ENCODE measurements around the gene SYT14. TPM values are rescaled to one million over a fixed set of nuclear protein-coding genes. Genes with fewer than 3 reads are reported as not detected.

The SYT14 gene
- total and polyA plus RNA-seq, 2 of the 4 experiments (the other 2 are of a cell fraction), result 0.14 to 1.3 TPM

- Histone ChIP-seq H3K79me1 (ENCODE audit: low read depth in 1 of 2, low read length in 2 of 2) (no peaks in the 10 kb centered on the region), H3K9ac (ENCODE audit: low read depth, low read length) (no peak overlapping the region), H3K27me3 (ENCODE audit: control insufficient read depth, insufficient read depth, low read length) (no peaks in the 10 kb centered on the region), H3K23ac (ENCODE audit: low read depth, low read length) (no peak overlapping the region), H2BK15ac (ENCODE audit: low read depth, low read length) (no peak overlapping the region), H3K56ac (ENCODE audit: extremely low read depth, insufficient read depth, low read length) (no peak overlapping the region), H3K18ac (ENCODE audit: low read depth, low read length) (no peak overlapping the region), H2BK5ac (ENCODE audit: low read depth, low read length, poor library complexity, severe bottlenecking) (no peak overlapping the region), H3K4me3 (ENCODE audit: insufficient read depth, low read depth, low read length) (no peak overlapping the region), H3K9me1 (ENCODE audit: insufficient read depth, low read length) (no peaks in the 10 kb centered on the region), H3K4me1 (ENCODE audit: control insufficient read depth, insufficient read depth, low read length) (no peaks in the 10 kb centered on the region), H2AFZ (replicated peaks; ENCODE audit: low read length, poor library complexity) (no peak overlapping the region), H3K14ac (replicated peaks; ENCODE audit: low read depth, low read length) (no peak overlapping the region), H3K9me3 (ENCODE audit: control insufficient read depth, insufficient read depth, low read length) (no peaks in the 10 kb centered on the region), H3K27ac (ENCODE audit: insufficient read depth, low read length) (no peak overlapping the region), H4K8ac (ENCODE audit: low read depth in 2 of 2, low read length in 2 of 2) (no peak overlapping the region), H4K91ac (ENCODE audit: insufficient read depth, low read depth, low read length) (no peak overlapping the region), H2AK5ac (ENCODE audit: low read depth, low read length) (no peak overlapping the region), H2BK120ac (ENCODE audit: low read depth, low read length) (no peak overlapping the region), H2AK9ac (replicated peaks; ENCODE audit: low read depth, low read length, poor library complexity) (no peak overlapping the region), H3K36me3 (ENCODE audit: control insufficient read depth, insufficient read depth, low read length) (no peaks in the 10 kb centered on the region), H2BK20ac (ENCODE audit: low read depth, low read length) (no peak overlapping the region), H4K20me1 (ENCODE audit: insufficient read depth, low read length) (no peaks in the 10 kb centered on the region), H3K4me2 (ENCODE audit: low read depth, low read length) (no peak overlapping the region), H4K5ac (ENCODE audit: low read depth, low read length) (no peak overlapping the region), H3K4ac (ENCODE audit: low read depth, low read length) (no peak overlapping the region)
- WGBS, 2 experiments (ENCODE audit: extremely low coverage in 2 of 2, insufficient read length in 1 of 2), result no CpG with 5 or more reads among the region's 1 CpG
- dilution Hi-C loops (cut with HindIII; ENCODE audit: low sequenced_read_pairs, unreplicated experiment) (no loop called here), in situ Hi-C loops (cut with MboI; ENCODE audit: low sequenced_read_pairs) (no loop called here), intact Hi-C loops (cut with micrococcal nuclease) (no loop called here)
- no TSS peak for BruUV-seq (replicated peaks)
- ATAC-seq (ENCODE audit: low read depth), result no peak
- no peak for TF ChIP-seq MAFK (IDR thresholded peaks at IDR 0.05; ENCODE audit: low read depth, low read length)
- TF ChIP-seq USF2 (IDR thresholded peaks at IDR 0.05; ENCODE audit: low read depth, low read length), result no peak
- TF ChIP-seq ELK1 (IDR thresholded peaks at IDR 0.05; ENCODE audit: borderline replicate concordance, low read depth, low read length), result no peak
- TF ChIP-seq, protein P1, sequence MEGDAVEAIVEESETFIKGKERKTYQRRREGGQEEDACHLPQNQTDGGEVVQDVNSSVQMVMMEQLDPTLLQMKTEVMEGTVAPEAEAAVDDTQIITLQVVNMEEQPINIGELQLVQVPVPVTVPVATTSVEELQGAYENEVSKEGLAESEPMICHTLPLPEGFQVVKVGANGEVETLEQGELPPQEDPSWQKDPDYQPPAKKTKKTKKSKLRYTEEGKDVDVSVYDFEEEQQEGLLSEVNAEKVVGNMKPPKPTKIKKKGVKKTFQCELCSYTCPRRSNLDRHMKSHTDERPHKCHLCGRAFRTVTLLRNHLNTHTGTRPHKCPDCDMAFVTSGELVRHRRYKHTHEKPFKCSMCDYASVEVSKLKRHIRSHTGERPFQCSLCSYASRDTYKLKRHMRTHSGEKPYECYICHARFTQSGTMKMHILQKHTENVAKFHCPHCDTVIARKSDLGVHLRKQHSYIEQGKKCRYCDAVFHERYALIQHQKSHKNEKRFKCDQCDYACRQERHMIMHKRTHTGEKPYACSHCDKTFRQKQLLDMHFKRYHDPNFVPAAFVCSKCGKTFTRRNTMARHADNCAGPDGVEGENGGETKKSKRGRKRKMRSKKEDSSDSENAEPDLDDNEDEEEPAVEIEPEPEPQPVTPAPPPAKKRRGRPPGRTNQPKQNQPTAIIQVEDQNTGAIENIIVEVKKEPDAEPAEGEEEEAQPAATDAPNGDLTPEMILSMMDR (conservative IDR thresholded peaks at IDR 0.05; ENCODE audit: low read depth, low read length), result no peak
- no peak for TF ChIP-seq RCOR1 (IDR thresholded peaks at IDR 0.05; ENCODE audit: insufficient replicate concordance, low read length)
- TF ChIP-seq CHD1 (IDR thresholded peaks at IDR 0.05; ENCODE audit: low read depth, low read length), result no peak
- no peak for TF ChIP-seq MAZ (IDR thresholded peaks at IDR 0.05; ENCODE audit: borderline replicate concordance, low read depth, low read length)
- no peak for TF ChIP-seq FOS (IDR thresholded peaks at IDR 0.05; ENCODE audit: low read depth, low read length)
- TF ChIP-seq SMC3 (IDR thresholded peaks at IDR 0.05; ENCODE audit: low read depth, low read length), result no peak
- DNase-seq, result no peak
- CTCF ChIA-PET, result no interaction called here
- POLR2A ChIA-PET (ENCODE audit: unreplicated experiment), result no interaction called here
Observed at GRCh38 chr1:209962856-209963255, 24.8 kb downstream of the SYT14 start.
